ENCODE data around the gene TBC1D22A.

- no peak for TF ChIP-seq CTCF (IDR thresholded peaks at IDR 0.05 in 2 of 3, conservative IDR thresholded peaks at IDR 0.05 in 1 of 3; ENCODE audit: control insufficient read depth in 2 of 3, extremely low read depth in 1 of 3, insufficient read depth in 1 of 3, low read depth in 3 of 3, low read length in 3 of 3)
- TF ChIP-seq EP300 (IDR thresholded peaks at IDR 0.05; ENCODE audit: borderline replicate concordance in 1 of 2, control insufficient read depth in 1 of 2, low read depth in 2 of 2, low read length in 2 of 2) = no peak
- TF ChIP-seq JUND (IDR thresholded peaks at IDR 0.05; ENCODE audit: low read depth, low read length) = no peak
- no peak for TF ChIP-seq POLR2A (IDR thresholded peaks at IDR 0.05; ENCODE audit: low read depth, low read length)
- no peak for TF ChIP-seq SIN3A (IDR thresholded peaks at IDR 0.05; ENCODE audit: low read depth, low read length)
Observed at GRCh38 chr22:47059701-47060161, 297.3 kb downstream of the TBC1D22A start.

Data from GM12878 (cell line).